Embryonic facial prominence (tissue), 1 donor: ENCODE results near the gene PPDPF.
"Not testable (repeated sequence)": the region's sequence is repeated elsewhere in the genome, so short reads cannot be mapped to it uniquely, and the experiment has no call there.

Experiments used
- DNase-seq: peaks from one replicate; pipeline ENCODE4 v3.0.0-alpha.2; 2016; ENCODE audit errors: extremely low spot score

Gene PPDPF, protein sequence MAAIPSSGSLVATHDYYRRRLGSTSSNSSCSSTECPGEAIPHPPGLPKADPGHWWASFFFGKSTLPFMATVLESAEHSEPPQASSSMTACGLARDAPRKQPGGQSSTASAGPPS

GRCh38 chr20:63520504-63520933, at the start of gene PPDPF:
TSS of gene PPDPF (plus strand) at chr20:63520765. CDS start at chr20:63521309, 544 bp downstream.
- DNase-seq: peak; percentile 75

GRCh38 chr20:63471002-63471716, 49.4 kb upstream of the PPDPF start:
- no peak for DNase-seq

GRCh38 chr20:63471717-63471980, 48.9 kb upstream of the PPDPF start:
- DNase-seq: no peak

DNA sequence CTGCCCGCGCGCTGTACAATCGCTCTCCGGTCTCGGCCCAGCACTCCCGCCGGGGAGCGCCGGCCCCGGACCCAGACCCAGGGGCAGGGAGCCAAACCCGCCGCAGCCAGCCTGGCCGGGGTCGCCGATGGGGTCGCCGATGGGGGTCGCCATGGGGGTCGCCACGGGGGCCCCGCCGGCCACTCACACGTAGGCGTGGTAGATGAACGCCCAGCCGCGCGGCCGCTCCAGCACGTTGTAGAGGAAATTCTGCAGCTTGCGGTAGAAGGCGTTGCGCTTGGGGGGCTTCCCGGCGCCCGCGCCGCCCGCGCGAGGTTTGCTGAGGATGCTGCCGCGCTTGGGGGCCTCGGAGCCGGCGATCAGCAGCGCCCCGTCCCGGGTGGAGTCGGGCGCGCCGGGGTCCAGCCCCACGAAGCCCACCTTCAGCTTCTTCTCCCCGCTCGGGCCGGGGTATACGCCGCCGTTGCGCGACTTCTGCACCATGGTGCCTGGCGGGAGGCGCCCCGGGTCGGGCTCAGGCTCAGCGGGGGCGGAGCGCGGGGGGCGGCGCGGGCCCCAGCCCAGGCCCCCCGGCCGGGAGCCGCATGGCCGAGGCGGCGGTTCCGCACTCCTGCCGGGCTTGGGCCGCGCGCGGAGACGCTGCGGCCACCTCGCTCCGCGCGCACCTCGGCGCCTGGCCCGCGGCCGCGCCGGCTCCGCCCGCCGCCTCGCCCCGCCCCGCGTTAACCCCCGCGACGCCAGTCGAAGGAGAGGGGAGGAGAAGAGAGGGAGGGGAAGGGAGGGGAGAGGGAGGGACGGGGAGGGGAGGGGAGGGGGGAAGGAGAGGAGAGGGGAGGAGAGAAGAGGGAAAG, 48.4 kb upstream of the PPDPF start, which contains the start of gene KCNQ2:
Gene KCNQ2 (minus strand): TSS at position 675 of the 851 bp plus-strand sequence. CDS start 192 bp downstream, at position 483.
- DNase-seq: no peak

DNA sequence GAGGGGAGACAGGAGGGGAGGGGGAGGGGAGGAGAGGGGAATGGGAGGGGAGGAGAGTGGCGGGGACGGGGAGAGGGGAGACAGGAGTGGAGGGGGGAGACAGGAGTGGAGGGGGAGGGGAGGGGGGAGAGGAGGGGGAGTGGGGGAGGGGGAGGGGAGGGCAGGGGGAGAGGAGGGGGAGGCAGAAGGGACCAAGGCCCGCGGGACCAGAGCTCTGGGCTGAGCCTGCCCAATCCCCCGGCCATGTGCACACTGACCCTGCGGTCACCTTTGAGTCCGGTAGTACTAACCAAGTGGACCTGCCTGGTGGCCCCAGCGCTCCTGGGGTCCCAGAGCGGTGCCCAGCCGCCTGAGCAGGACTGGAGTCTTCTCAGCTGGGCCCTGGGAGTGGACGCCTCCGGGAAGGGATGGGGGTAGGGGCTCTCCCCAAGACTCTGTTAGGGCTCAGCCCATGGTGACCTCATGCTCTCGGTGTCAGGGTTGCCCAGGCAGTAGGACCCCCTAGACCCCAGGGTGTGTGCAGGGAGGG, 47.6 kb upstream of the PPDPF start:
- DNase-seq: no peak

GRCh38 chr20:63473555-63474449, 46.8 kb upstream of the PPDPF start:
- DNase-seq: no peak

GRCh38 chr20:63475209-63475608, 45.4 kb upstream of the PPDPF start:
- DNase-seq: no peak

DNA sequence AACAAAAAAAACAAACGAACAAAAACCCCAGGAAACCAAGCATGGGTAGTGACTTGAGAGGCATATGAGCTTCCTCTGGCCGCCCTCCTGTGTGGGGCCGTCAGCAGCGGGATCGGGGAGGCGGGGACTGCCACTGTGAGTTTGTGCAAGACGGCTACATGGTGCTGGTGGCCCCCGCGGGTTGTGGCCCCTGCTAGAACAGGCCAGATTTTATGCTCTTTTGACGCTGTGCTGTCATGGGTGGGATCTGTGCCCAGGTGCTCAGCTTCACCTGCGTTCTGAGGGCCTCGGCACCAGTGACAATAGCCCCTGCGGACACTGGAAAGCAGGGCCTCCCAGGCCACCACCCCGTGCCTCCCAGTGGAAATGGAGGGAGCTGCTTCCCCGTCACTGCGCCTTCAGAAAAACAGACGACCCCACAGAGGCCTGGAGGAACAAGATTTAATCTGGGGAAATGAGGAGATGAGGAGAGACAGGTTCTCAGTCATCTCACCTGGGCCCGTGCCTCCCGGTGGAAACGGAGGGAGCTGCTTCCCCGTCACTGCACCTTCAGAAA, 43.4 kb upstream of the PPDPF start:
- no peak for DNase-seq

GRCh38 chr20:63477944-63478343, 42.6 kb upstream of the PPDPF start:
- no peak for DNase-seq

GRCh38 chr20:63478346-63479302, 41.9 kb upstream of the PPDPF start:
- no peak for DNase-seq

DNA sequence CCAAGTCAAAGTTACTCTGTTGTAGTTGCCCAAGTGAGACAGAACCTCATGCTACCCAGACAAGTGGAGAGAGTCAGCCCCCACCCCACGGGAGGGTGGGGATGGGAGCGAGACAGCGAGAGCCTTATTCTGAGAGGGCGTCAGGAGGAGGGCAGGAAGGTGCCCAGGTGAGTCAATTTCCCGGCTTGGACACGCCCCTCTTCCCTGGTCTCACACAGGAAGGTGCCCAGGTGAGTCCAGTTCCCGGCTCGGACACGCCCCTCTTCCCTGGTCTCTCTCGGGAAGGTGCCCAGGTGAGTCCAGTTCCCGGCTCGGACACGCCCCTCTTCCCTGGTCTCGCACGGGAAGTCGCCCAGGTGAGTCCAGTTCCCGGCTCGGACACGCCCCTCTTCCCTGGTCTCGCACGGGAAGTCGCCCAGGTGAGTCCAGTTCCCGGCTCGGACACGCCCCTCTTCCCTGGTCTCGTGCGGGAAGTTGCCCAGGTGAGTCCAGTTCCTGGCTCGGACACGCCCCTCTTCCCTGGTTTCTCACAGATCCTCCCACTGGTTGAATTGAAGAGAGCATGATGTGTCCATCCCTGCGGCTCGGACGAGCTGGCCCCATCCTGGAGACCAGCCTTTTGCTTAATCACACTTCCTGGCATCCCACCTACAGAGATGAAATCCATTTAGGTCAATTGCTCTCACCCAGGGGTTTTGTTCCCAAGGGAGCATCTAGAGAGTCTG, 40.7 kb upstream of the PPDPF start:
- DNase-seq: not testable (repeated sequence)

GRCh38 chr20:63481503-63481902, 39.1 kb upstream of the PPDPF start:
- DNase-seq: no peak

DNA sequence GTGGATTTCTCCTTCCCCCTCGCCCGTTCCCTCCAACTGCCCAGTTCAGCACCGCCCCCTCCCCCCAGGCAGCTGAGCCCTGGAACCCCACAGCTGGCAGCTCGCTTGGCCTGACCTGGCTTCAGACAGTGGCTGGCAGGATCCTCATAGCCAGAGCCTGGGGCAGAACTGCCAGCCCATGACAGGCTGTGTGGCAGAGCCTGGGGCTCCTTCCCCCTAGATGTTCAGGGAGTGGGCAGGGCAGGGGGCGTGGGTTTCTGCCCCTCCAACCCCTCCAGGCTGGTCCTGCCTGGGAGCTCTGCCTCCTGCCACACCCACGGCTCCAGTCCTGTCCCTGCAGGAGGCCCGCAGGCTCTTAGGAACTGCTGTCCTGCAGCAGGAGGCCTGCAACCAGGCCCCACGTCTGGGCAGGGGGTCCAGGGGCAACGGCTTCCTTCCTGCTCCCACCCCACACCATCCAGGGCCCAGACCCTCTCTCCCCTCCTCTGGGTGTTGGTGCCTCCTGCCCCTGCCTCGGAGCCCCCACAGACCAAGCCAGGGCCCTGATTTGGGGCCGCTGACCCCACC, 38.5 kb upstream of the PPDPF start:
- no peak for DNase-seq

- DNase-seq: no peak
Observed at GRCh38 chr20:63483834-63484233, 36.7 kb upstream of the PPDPF start.

- no peak for DNase-seq
Observed at GRCh38 chr20:63484236-63484635, 36.3 kb upstream of the PPDPF start.

DNA sequence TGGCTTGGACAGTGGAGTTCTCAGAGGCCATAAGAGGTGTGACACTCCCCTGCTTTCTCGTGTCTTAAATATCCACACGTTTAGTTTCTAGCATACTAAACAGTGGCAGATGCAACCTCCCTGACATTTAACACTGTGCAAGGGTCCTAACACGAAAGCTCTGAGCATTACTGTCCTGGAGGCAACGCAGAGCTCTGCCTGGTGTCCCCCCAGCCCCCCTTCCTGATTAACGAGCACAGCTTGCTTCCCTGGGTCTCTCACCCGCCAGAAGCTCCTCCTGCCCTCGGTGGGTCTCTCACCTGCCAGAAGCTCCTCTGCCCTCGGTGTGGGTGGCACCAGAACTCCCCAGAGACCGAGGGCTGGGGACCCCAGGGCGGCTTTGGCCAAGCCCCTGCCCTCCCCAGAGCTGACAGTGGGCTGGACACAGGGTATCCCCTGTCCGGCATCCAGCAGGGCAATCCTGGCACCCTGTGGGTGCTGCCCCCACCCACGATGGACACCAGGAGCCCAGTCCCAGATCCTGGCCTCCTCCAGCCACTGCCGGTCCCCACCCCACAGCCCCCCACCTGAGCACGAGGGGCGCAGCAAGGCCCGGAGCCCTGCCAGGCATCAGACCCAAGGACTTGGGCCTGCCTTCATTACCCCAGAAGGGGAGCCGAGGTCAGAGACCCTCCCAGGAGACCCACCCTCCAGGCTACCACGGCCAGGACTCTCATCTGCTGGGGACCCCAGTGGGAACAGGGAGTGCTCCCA, 35.7 kb upstream of the PPDPF start:
- DNase-seq: no peak

DNA sequence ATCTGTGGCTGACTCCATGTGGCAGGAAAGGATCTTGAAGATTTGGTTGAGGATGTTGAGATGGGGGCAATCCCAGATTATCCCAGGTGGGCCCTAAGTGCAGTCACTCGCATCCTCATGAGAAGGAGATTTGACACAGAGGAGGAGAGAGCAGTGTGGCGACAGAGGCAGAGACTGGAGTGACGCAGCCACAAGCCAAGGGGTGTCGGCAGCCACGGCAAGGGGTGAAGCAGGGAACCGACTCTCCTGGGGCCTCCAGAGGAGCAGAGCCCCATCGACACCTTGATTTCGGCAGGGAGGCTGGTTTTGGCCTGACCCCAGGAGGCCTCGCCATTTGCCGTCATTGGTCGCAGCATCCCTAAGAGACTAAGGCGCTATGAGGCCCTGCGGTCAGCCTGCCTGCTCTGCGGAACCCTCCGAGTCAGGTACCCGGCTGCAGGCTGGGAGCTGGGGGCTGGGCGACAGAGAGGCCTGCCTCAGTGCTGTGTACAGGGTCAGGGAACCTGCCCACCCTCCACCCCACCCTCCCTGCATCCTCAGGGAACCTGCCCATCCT, 34.2 kb upstream of the PPDPF start:
- DNase-seq: no peak
